GM12878 (cell line): ENCODE measurements around the gene TRPC4. TPM values are rescaled to one million over a fixed set of nuclear protein-coding genes. Genes with fewer than 3 reads are reported as not detected.

ENCODE experiments used
- ATAC-seq: fragments of 200-7000 bp; cut with Tn5 transposase; 3 replicates; pipeline ENCODE4 v1.9.1; 2020; ENCODE audit warnings: mild to moderate bottlenecking, moderate library complexity
- BruUV-seq: library from RNA; stranded (reverse); fragments of 400-500 nt; replicated peaks from 2 replicates; lab custom pipeline; 2021; lab: Mats Ljungman, UMichigan
- CTCF ChIA-PET: fragments of 300-600 bp; sonication (Branson Sonifier 250); formaldehyde crosslinking; extraction: SDS; loops from one replicate; lab custom pipeline; 2021; ENCODE audit warnings: inconsistent platforms; lab: Yijun Ruan, JAX
- POLR2A ChIA-PET: fragments of 350-600 bp; formaldehyde crosslinking; extraction: SDS; loops from one replicate; lab custom pipeline; 2021; ENCODE audit warnings: inconsistent platforms; lab: Charles Lee
- RAD21 ChIA-PET: fragments of 300-600 bp; sonication (Branson Sonifier 250); formaldehyde crosslinking; loops from one replicate; lab custom pipeline; 2023; ENCODE audit warnings: antibody characterized with exemption; ENCODE audit not compliant: unreplicated experiment; lab: Charles Lee
- SMC1A ChIA-PET: fragments of 300-600 bp; sonication (Branson Sonifier 250); formaldehyde crosslinking; loops from one replicate; lab custom pipeline; 2023; ENCODE audit not compliant: unreplicated experiment, uncharacterized antibody; lab: Charles Lee
- DNase-seq: peaks from one replicate; pipeline ENCODE4 v3.0.0-alpha.2; 2011; ENCODE audit warnings: low read depth, low spot score
- FAIRE-seq: peaks from 3 replicates; lab custom pipeline; 2011; peaks lifted over from hg19 to GRCh38; lab: Jason Lieb, UNC
- H2AFZ ChIP-seq: 2 replicates; pipeline ENCODE4 v1.6.0; 2011; ENCODE audit warnings: low read depth, low read length, control low read depth; ENCODE audit not compliant: control insufficient read depth
- H3K27ac ChIP-seq: 2 replicates; pipeline ENCODE4 v1.5.1; 2011; ENCODE audit warnings: control low read depth; ENCODE audit not compliant: control insufficient read depth, insufficient read depth
- H3K27me3 ChIP-seq, 2 experiments: replicated peaks in 1 of 2; 2 replicates each; pipeline versions ENCODE4 v1.6.0 to v1.6.1; 2011; ENCODE audit warnings: low read length in 1 of 2; ENCODE audit not compliant: control insufficient read depth in 2 of 2, insufficient read depth in 2 of 2
- H3K36me3 ChIP-seq, 2 experiments: 2 replicates each; pipeline ENCODE4 v1.5.1; 2011; ENCODE audit warnings: low read length in 1 of 2; ENCODE audit not compliant: control insufficient read depth in 2 of 2, insufficient read depth in 2 of 2
- H3K4me1 ChIP-seq: 2 replicates; pipeline ENCODE4 v1.6.1; 2011; ENCODE audit warnings: mild to moderate bottlenecking, low read length, moderate library complexity, mixed read lengths; ENCODE audit not compliant: control insufficient read depth, insufficient read depth
- H3K4me2 ChIP-seq: 2 replicates; pipeline ENCODE4 v1.6.0; 2011; ENCODE audit warnings: control low read depth; ENCODE audit not compliant: control insufficient read depth, insufficient read depth
- H3K4me3 ChIP-seq: fragments of 200-600 bp; sonication (generic); 2 replicates; pipeline ENCODE4 v1.5.1; 2016
- H3K79me2 ChIP-seq: 2 replicates; pipeline ENCODE4 v1.6.0; 2011; ENCODE audit warnings: low read length; ENCODE audit not compliant: control insufficient read depth, insufficient read depth
- H3K9ac ChIP-seq: 2 replicates; pipeline ENCODE4 v1.8.0; 2011; ENCODE audit warnings: low read length, control low read depth, mixed read lengths; ENCODE audit not compliant: control insufficient read depth, insufficient read depth
- H3K9me3 ChIP-seq: replicated peaks from 3 replicates; pipeline ENCODE4 v1.5.1; 2011; ENCODE audit warnings: mild to moderate bottlenecking, low read length; ENCODE audit not compliant: control insufficient read depth, insufficient read depth
- H4K20me1 ChIP-seq: 2 replicates; pipeline ENCODE4 v1.6.0; 2011; ENCODE audit not compliant: control insufficient read depth, insufficient read depth
- BRCA1 ChIP-seq: IDR thresholded peaks from 2 replicates; pipeline ENCODE4 v1.6.1; 2011; ENCODE audit warnings: low read depth, low read length, improper control_type of control experiment
- CHD1 ChIP-seq: IDR thresholded peaks from 2 replicates; pipeline ENCODE4 v1.6.1; 2012; ENCODE audit warnings: low read depth, low read length, improper control_type of control experiment
- EED ChIP-seq: sonication (generic); IDR thresholded peaks from 2 replicates; pipeline ENCODE4 v1.6.1; 2016; ENCODE audit warnings: antibody characterized with exemption, low read depth
- HSF1 ChIP-seq: fragments of 150-350 bp; IDR thresholded peaks from 2 replicates; pipeline ENCODE4 v1.6.1; 2014; ENCODE audit warnings: mild to moderate bottlenecking, low read depth, low read length
- MAX ChIP-seq: IDR thresholded peaks from 2 replicates; pipeline ENCODE4 v1.6.1; 2012; ENCODE audit warnings: low read depth, low read length, improper control_type of control experiment
- NBN ChIP-seq: fragments of 450-650 bp; IDR thresholded peaks from 2 replicates; pipeline ENCODE4 v1.6.1; 2016
- NFYA ChIP-seq: IDR thresholded peaks from 2 replicates; pipeline ENCODE4 v1.6.1; 2011; ENCODE audit warnings: low read depth, mild to moderate bottlenecking, low read length, improper control_type of control experiment, borderline replicate concordance
- NR2F1 ChIP-seq: fragments of 450-650 bp; conservative IDR thresholded peaks from 2 replicates; pipeline ENCODE4 v1.6.1; 2017; ENCODE audit warnings: mild to moderate bottlenecking
- RCOR1 ChIP-seq: conservative IDR thresholded peaks from 2 replicates; pipeline ENCODE4 v1.6.1; 2012; ENCODE audit warnings: low read depth, low read length, improper control_type of control experiment
- TARDBP ChIP-seq: IDR thresholded peaks from 2 replicates; pipeline ENCODE4 v1.6.1; 2016; ENCODE audit warnings: borderline replicate concordance
- ZNF274 ChIP-seq: IDR thresholded peaks from one replicate; pipeline ENCODE4 v1.8.0; 2011; ENCODE audit not compliant: insufficient read length, insufficient read depth
- ZNF384 ChIP-seq: IDR thresholded peaks from 2 replicates; pipeline ENCODE4 v1.6.1; 2012; ENCODE audit warnings: low read depth, mild to moderate bottlenecking, low read length, improper control_type of control experiment, borderline replicate concordance
- WGBS: methylation state at CpG from one replicate; pipeline ENCODE4 v1.1.6; 2016; ENCODE audit warnings: low lambda C conversion rate; ENCODE audit not compliant: insufficient replicate concordance, insufficient coverage; ENCODE audit errors: missing lambda C conversion rate; 5-methylcytosine and 5-hydroxymethylcytosine counted together
- in situ Hi-C: fragments of 300-500 bp; cut with MboI; formaldehyde crosslinking; loops from 9 replicates; pipeline ENCODE4 v1.14.3; 2018; ENCODE audit warnings: mixed read lengths
- intact Hi-C: fragments of 100-400 bp; cut with micrococcal nuclease; formaldehyde crosslinking; loops from one replicate; pipeline ENCODE4 v1.14.2; 2022; ENCODE audit not compliant: unreplicated experiment
- polyA plus RNA-seq, 11 experiments: library from polyadenylated mRNA; depleted of rRNA in 4 of 11; unstranded in 6 of 11; stranded (reverse) in 5 of 11; fragments of >200 nt; fragmentation: Nextera tagmentation in 4 of 11; fragmentation: Illumina TruSeq in 1 of 11; extraction: Ambion mirVana in 4 of 11; extraction: Trizol in 1 of 11; gene quantifications; 1 replicate in 1 of 11; 2 replicates in 10 of 11; pipeline versions ENCODE4 v1.2.1 to v1.2.3, GENCODE V29; 2011 to 2016; ENCODE audit warnings: inconsistent platforms in 2 of 11, missing spikeins in 2 of 11, low read depth in 1 of 11
- total RNA-seq, 4 experiments: library from RNA; depleted of rRNA in 3 of 4; stranded (reverse); fragments of >200 nt in 3 of 4; fragmentation: Illumina TruSeq in 1 of 4; extraction: Trizol in 1 of 4; gene quantifications; 2 replicates each; pipeline versions ENCODE4 v1.2.1 to v1.2.3, GENCODE V29; 2013 to 2021

Gene TRPC4
- total and polyA plus RNA-seq, 10 of the 15 experiments (the other 5 are each of a cell fraction or from before 2014, with no cell fraction given) = not detected

GRCh38 chr13:37918751-37919150 is 49.2 kb upstream of the TRPC4 start:
- 37% methylated on average over 4 of the region's 4 CpGs for WGBS

More at GRCh38 chr13:37918751-37919150, 49.2 kb upstream of the TRPC4 start:
- no peaks in the 10 kb centered on the region for H3K4me1 ChIP-seq
- no peaks in the 10 kb centered on the region for H3K36me3 ChIP-seq
- no peak overlapping the region for H3K9ac ChIP-seq
- FAIRE-seq (no peak), ATAC-seq (no peak), DNase-seq (no peak)
- H3K27ac ChIP-seq = no peak overlapping the region
- ChIA-PET POLR2A (no interaction called here), CTCF (no interaction called here), SMC1A (no interaction called here), RAD21 (no interaction called here)
- no peak overlapping the region for H2AFZ ChIP-seq
- no peaks in the 10 kb centered on the region for H3K79me2 ChIP-seq
- H4K20me1 ChIP-seq = no peaks in the 10 kb centered on the region
- TF ChIP-seq BRCA1 (no peak), EED (no peak), ZNF384 (no peak), NR2F1 (no peak), HSF1 (no peak), MAX (no peak), NFYA (no peak), CHD1 (no peak), NBN (no peak), RCOR1 (no peak), TARDBP (no peak), ZNF274 (no peak)
- H3K9me3 ChIP-seq = no peaks in the 10 kb centered on the region; the same call in 2 of the 3 replicates
- H3K27me3 ChIP-seq = no peaks in the 10 kb centered on the region
- no peak overlapping the region for H3K4me3 ChIP-seq
- no peak overlapping the region for H3K4me2 ChIP-seq
- in situ Hi-C loops = no loop called here
- no TSS peak for BruUV-seq
- intact Hi-C loops = no loop called here
